DMS 273 treated with DMSO at 0.1 percent for 48 hours (cell line): ENCODE data around the gene RABGGTA.
A peak's percentile ranks its signal among the peaks of the same experiment; 100 is the strongest.

Experiments
- DNase-seq: peaks from one replicate; lab custom pipeline; 2025; lab: John Stamatoyannopoulos, UW

The RABGGTA gene

GRCh38 chr14:24271134-24271833 lies at the start of gene RABGGTA:
TSS of gene RABGGTA (minus strand) at chr14:24271597. CDS start at chr14:24271115, 482 bp downstream.
- peak; percentile 58 for DNase-seq

- DNase-seq, result no peak
Measured at GRCh38 chr14:24317141-24317928, 45.9 kb upstream of the RABGGTA start.

- DNase-seq, result no peak
Measured at GRCh38 chr14:24316597-24316950, 45.2 kb upstream of the RABGGTA start.

GRCh38 chr14:24315807-24316596 lies 44.6 kb upstream of the RABGGTA start:
- DNase-seq, result no peak

- DNase-seq, result no peak
Measured at GRCh38 chr14:24315243-24315806, 43.9 kb upstream of the RABGGTA start.

GRCh38 chr14:24314377-24315193 lies 43.2 kb upstream of the RABGGTA start:
- no peak for DNase-seq

GRCh38 chr14:24313913-24314312 lies 42.5 kb upstream of the RABGGTA start:
- DNase-seq, result no peak

GRCh38 chr14:24312736-24313507 lies 41.5 kb upstream of the RABGGTA start:
- DNase-seq, result no peak

- no peak for DNase-seq
Measured at GRCh38 chr14:24311837-24312615, 40.6 kb upstream of the RABGGTA start.

- no peak for DNase-seq
Measured at GRCh38 chr14:24310646-24311604, 39.5 kb upstream of the RABGGTA start, which contains the start of gene LTB4R. TSS of gene LTB4R (plus strand) at chr14:24311502. CDS start at chr14:24315652, 4,150 bp downstream.

GRCh38 chr14:24310265-24310645 lies 38.9 kb upstream of the RABGGTA start:
- DNase-seq, result no peak

- DNase-seq, result no peak
Measured at GRCh38 chr14:24309538-24310264, 38.3 kb upstream of the RABGGTA start, which contains the start of gene LTB4R2. TSS of gene LTB4R2 (plus strand) at chr14:24310140. CDS start at chr14:24310665, 525 bp downstream.

- no peak for DNase-seq
Measured at GRCh38 chr14:24308342-24309124, 37.1 kb upstream of the RABGGTA start.

GRCh38 chr14:24307575-24308341 lies 36.4 kb upstream of the RABGGTA start, which contains the start of gene CIDEB:
TSS of gene CIDEB (minus strand) at chr14:24307977. CDS start at chr14:24307858, 119 bp downstream.
- DNase-seq, result no peak

- DNase-seq, result no peak
Measured at GRCh38 chr14:24307156-24307574, 35.8 kb upstream of the RABGGTA start.

GRCh38 chr14:24304019-24304387 lies 32.6 kb upstream of the RABGGTA start:
- DNase-seq, result no peak
